ENCODE data around the gene SUCLG2. TPM values are rescaled to one million over a fixed set of nuclear protein-coding genes. Genes with fewer than 3 reads are reported as not detected.

The SUCLG2 gene
- total RNA-seq, 1 donor from 2014 or later: 63.6 TPM

DNA sequence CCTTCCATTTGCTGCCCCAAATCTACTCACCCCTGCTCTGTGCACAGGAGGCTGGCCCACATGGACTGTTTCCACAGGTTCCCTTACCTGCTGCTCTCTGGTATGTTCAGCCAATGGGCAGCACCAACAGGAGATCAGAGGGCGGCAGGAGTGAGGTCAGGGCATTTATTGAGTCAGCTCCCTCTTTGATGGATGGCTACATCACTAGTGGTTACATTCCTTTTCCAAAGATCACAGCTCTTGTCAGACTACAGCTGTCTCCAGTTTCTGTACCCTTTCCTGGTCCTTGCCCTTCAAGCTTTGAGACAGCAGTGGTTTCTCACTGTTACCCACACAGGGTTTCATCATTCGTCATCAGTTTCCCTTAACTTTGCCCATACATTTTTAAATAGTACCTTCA is 325.1 kb downstream of the SUCLG2 start:
- H3K4me1 ChIP-seq: no peaks in the 10 kb centered on the region
- Mint-ChIP-seq H3K9me3 (no peaks in the 10 kb centered on the region), H3K4me3 (no peak overlapping the region), H3K27me3 (ENCODE audit: insufficient read depth, low read depth) (no peaks in the 10 kb centered on the region), H3K36me3 (no peaks in the 10 kb centered on the region), H3K27ac (no peak overlapping the region), H3K4me1 (no peaks in the 10 kb centered on the region)
- H4K20me1 ChIP-seq (ENCODE audit: low read depth): no peaks in the 10 kb centered on the region
- H3K27ac ChIP-seq: no peak overlapping the region
- H3K36me3 ChIP-seq: no peaks in the 10 kb centered on the region
- H2AFZ ChIP-seq (replicated peaks): no peak overlapping the region
- DNase-seq (ENCODE audit: low spot score): no peak
- H3K9ac ChIP-seq: no peak overlapping the region
- no peak overlapping the region for H3K4me3 ChIP-seq
- no peaks in the 10 kb centered on the region for H3K27me3 ChIP-seq
- H3F3A ChIP-seq (ENCODE audit: low read depth): no peaks in the 10 kb centered on the region
- no peaks in the 10 kb centered on the region for H3K9me3 ChIP-seq (ENCODE audit: low read depth)
- no peaks in the 10 kb centered on the region for H3K79me2 ChIP-seq (ENCODE audit: low read depth)
- no peak overlapping the region for H3K4me2 ChIP-seq
- TF ChIP-seq EZH2 (IDR thresholded peaks at IDR 0.05) (no peak), EZH2phosphoT487 (IDR thresholded peaks at IDR 0.05) (no peak)
- TF ChIP-seq, protein P1, sequence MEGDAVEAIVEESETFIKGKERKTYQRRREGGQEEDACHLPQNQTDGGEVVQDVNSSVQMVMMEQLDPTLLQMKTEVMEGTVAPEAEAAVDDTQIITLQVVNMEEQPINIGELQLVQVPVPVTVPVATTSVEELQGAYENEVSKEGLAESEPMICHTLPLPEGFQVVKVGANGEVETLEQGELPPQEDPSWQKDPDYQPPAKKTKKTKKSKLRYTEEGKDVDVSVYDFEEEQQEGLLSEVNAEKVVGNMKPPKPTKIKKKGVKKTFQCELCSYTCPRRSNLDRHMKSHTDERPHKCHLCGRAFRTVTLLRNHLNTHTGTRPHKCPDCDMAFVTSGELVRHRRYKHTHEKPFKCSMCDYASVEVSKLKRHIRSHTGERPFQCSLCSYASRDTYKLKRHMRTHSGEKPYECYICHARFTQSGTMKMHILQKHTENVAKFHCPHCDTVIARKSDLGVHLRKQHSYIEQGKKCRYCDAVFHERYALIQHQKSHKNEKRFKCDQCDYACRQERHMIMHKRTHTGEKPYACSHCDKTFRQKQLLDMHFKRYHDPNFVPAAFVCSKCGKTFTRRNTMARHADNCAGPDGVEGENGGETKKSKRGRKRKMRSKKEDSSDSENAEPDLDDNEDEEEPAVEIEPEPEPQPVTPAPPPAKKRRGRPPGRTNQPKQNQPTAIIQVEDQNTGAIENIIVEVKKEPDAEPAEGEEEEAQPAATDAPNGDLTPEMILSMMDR (IDR thresholded peaks at IDR 0.05): no peak

DNA sequence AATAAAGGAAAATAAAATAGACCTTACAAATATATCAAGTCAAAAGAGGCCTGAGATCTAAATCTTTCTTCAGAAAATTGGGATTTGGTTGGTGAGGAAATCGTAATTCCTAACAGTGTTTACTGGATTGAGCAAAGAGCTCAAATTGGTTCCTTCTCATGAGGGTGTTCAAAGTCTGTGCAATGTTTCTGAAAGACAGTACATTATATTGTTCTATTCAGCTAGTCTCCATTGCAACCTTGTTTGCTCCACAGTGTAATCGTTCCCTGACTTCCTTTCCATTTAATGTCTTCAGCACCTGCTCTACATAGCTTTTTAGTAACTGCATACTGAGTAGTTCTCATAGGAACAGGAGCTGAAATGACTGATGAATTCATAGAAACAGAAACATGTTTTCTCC is 326.8 kb downstream of the SUCLG2 start:
- no peak overlapping the region for H3K4me3 Mint-ChIP-seq
- no peak overlapping the region for H3K4me3 ChIP-seq
- H4K20me1 ChIP-seq (ENCODE audit: low read depth): no peaks in the 10 kb centered on the region
- no peaks in the 10 kb centered on the region for H3K36me3 ChIP-seq
- H3K4me2 ChIP-seq: no peak overlapping the region
- no peak overlapping the region for H3K9ac ChIP-seq
- TF ChIP-seq EZH2 (IDR thresholded peaks at IDR 0.05) (no peak), EZH2phosphoT487 (IDR thresholded peaks at IDR 0.05) (no peak)
- TF ChIP-seq, protein P1 (IDR thresholded peaks at IDR 0.05): no peak
- no peaks in the 10 kb centered on the region for H3K4me1 Mint-ChIP-seq
- no peak for DNase-seq (ENCODE audit: low spot score)
- no peaks in the 10 kb centered on the region for H3K9me3 ChIP-seq (ENCODE audit: low read depth)
- no peaks in the 10 kb centered on the region for H3F3A ChIP-seq (ENCODE audit: low read depth)
- peaks cover 8% of the 10 kb centered on the region for H3K4me1 ChIP-seq
- H3K27me3 ChIP-seq: no peaks in the 10 kb centered on the region
- no peaks in the 10 kb centered on the region for H3K36me3 Mint-ChIP-seq
- H3K79me2 ChIP-seq (ENCODE audit: low read depth): no peaks in the 10 kb centered on the region
- no peak overlapping the region for H2AFZ ChIP-seq (replicated peaks)
- H3K27ac ChIP-seq: no peak overlapping the region
- H3K27me3 Mint-ChIP-seq (ENCODE audit: insufficient read depth, low read depth): no peaks in the 10 kb centered on the region
- H3K9me3 Mint-ChIP-seq: no peaks in the 10 kb centered on the region
- H3K27ac Mint-ChIP-seq: no peak overlapping the region

GRCh38 chr3:67325231-67325630 is 329.2 kb downstream of the SUCLG2 start:
- no peaks in the 10 kb centered on the region for H3K36me3 Mint-ChIP-seq
- Histone ChIP-seq H3K9ac (no peak overlapping the region), H3K4me2 (no peak overlapping the region), H3F3A (ENCODE audit: low read depth) (no peaks in the 10 kb centered on the region), H3K79me2 (ENCODE audit: low read depth) (no peaks in the 10 kb centered on the region), H3K4me1 (peaks cover 10% of the 10 kb centered on the region), H3K9me3 (ENCODE audit: low read depth) (no peaks in the 10 kb centered on the region), H3K36me3 (no peaks in the 10 kb centered on the region), H2AFZ (replicated peaks) (no peak overlapping the region), H3K4me3 (no peak overlapping the region), H3K27ac (no peak overlapping the region), H4K20me1 (ENCODE audit: low read depth) (no peaks in the 10 kb centered on the region), H3K27me3 (no peaks in the 10 kb centered on the region)
- H3K27ac Mint-ChIP-seq: no peak overlapping the region
- no peaks in the 10 kb centered on the region for H3K27me3 Mint-ChIP-seq (ENCODE audit: insufficient read depth, low read depth)
- DNase-seq (ENCODE audit: low spot score): no peak
- no peaks in the 10 kb centered on the region for H3K4me1 Mint-ChIP-seq
- no peak overlapping the region for H3K4me3 Mint-ChIP-seq
- no peaks in the 10 kb centered on the region for H3K9me3 Mint-ChIP-seq
- TF ChIP-seq EZH2phosphoT487 (IDR thresholded peaks at IDR 0.05) (no peak), EZH2 (IDR thresholded peaks at IDR 0.05) (no peak)
- TF ChIP-seq, protein P1 (IDR thresholded peaks at IDR 0.05): no peak
